GM18499 (cell line): Measurements from ENCODE around the gene COL6A1.

Experiments
- ATAC-seq: cut with Tn5 transposase; IDR thresholded peaks from one replicate; pipeline ENCODE4 v1.9.1; 2021; ENCODE audit warnings: moderate number of reproducible peaks; ENCODE audit not compliant: insufficient read depth, unreplicated experiment

The COL6A1 gene

DNA sequence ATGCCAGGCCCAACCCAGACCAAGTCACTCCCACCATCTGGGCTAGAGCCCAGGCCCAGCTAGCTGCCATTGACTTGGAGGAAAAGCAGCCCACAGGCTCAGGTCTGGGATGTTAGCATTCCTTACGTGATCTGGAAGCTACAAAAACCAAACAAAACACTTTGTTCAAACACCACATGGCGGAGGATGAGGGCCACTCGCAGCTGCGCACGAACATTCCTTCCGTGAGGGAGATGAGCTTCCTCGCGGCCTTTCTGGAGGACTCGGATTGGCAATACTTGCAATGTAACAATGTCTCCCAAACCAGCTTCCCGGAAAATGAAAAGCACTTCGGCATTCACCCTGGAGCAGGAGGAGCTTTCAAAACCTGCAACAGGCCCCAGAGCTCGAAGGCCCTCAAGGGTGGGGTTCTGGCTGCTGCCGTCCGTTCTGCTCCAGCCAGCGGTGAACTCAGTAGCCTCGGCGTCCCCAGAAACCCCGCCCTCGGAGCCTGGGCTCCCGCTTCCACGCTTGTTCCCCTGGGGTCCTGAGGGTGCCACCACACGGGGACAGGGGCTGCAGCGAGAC lies 40.5 kb downstream of the COL6A1 start:
- no peak for ATAC-seq

GRCh38 chr21:46022551-46023525 lies 41.3 kb downstream of the COL6A1 start:
- no peak for ATAC-seq

GRCh38 chr21:46023555-46023954 lies 42.0 kb downstream of the COL6A1 start:
- no peak for ATAC-seq

GRCh38 chr21:46024141-46024540 lies 42.6 kb downstream of the COL6A1 start:
- ATAC-seq, result no peak

DNA sequence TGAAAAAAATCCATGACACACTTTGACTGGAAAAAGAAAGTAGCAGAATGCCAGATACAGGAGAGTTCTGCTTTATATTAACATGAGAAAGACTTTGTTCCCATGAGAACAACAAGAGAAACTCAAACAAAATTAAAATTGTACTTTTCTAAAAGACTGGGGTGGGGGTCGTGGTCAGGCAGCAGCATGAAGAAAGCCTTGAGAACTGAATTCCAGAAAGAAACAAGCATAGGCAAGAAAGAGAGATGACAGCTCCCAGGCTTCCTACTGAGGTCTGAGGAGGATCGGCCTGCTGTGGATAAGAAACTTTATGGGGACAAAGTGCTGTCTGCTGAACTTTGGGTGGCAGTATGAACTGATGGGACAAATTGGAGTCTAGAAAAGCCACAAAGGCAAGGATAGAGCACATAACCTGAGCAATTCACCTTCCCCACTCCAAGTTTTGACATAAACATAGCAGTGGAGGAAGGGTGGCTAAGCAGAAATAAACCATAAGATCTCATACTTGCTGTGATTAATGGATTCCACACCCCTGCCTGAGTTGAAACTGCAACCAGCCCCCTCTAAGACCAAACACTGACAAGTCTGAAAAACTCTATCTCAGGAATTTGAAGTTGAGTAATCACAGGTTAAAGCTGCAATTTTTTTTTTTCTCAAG lies 43.7 kb downstream of the COL6A1 start:
- ATAC-seq, result no peak

- ATAC-seq, result no peak
Measured at GRCh38 chr21:46027851-46028493, 46.4 kb downstream of the COL6A1 start.

DNA sequence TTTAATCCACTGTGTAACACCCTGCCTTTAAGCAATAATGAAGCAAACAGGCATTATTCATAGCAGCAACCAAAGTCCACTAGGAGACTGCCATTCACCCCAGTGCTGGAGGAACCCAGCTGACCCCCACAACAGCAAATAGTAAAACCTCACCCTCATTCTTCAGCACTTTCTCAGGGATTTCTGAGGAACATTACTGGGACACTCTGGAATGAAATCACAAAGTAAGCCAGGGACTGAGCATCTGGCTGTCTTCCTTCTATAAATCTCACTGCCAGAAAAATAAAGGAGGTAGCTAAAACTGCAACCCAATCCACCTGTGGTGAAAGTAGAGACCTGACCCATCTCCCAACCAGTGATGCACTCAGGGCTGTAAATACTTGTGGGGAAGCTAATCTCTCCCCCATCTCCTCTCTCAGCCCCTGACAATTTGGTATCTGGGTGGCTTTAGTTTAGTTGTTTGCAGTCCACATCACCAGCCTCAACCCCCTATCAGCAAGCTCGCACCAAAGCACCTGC lies 47.1 kb downstream of the COL6A1 start:
- no peak for ATAC-seq

GRCh38 chr21:46029186-46029924 lies 47.8 kb downstream of the COL6A1 start:
- ATAC-seq, result no peak

DNA sequence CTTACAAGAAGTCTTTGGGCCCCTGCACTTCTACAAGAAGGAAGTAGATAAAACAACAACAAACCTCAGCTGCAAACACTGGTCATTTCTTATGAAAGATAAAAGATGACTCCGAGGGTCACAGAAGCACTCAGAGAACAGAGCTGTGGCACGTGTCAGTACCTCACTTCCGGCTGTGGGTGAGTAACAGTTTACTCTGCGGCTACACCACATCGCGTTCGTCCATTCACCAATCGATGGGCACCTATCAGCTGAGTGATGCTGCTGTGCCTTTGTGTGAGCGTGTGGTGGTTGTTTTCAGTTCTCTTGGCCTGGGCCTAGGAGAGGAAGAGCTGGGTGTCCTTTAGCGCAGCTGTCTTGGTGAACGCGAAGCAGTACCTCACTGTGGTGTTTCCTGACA lies 49.9 kb downstream of the COL6A1 start:
- ATAC-seq, result no peak

DNA sequence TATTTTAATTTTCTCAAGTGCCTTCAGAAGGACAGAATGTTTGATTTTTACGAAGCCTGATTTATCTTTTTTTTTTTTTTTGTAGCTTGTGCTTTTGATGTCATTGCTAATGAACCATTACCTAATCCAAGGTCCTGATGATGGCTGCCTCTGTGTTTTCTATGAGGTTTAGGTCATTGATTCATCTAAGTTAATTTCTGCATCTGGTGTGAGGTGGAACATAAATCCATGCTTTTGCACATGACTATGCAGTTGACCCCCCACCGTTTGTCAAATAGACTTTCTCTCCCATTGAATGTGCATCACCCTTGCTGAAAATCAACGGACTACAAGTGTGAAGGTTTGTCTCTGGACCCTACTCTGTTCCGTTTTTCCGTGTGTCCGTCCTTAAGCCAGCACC lies 50.5 kb downstream of the COL6A1 start:
- ATAC-seq, result no peak

- no peak for ATAC-seq
Measured at GRCh38 chr21:46033410-46034400, 52.1 kb downstream of the COL6A1 start.

DNA sequence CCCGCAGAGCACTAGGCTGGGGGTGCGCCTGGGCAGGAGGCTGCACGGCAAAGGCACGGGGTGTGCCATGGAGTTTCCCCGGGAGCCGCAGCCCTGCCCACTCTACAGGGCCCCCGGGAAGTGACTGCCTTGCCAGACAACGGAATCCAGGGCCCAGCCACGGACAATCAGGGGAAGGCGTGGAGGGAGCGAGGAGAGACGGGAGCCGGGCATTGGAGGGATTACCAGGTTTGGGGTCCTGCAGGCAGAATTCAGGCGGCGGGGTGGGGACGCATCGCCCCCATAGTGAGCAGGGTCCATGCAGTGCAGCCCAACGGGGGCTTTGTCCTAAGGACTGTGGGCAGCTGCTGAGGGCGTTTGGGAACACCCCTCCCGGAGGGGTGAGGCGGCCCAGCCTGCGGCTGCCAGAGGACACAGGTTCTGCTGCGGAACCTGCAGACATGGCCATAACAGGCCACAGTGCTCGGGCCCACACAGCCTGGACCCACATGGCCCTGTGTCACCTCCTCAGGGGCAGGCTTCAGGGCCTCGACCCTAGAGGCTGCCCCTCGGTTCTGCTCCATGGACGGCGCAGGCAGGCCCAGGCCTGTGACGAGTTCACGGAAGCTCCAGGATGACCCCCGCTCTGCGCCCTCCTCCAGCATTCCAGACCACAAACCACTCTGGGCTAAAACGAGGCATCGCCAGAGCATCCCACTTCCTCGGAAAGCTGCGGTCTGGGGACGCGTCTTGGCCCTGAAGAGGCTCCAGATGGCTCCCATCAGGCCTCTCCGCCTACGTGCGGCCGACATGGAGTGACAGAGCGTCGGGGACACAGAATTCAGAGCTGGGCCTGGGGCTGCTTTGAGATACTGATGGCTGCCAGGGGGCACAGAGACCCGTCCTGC lies 54.5 kb downstream of the COL6A1 start:
- no peak for ATAC-seq

GRCh38 chr21:46036696-46037330 lies 55.2 kb downstream of the COL6A1 start:
- no peak for ATAC-seq

- no peak for ATAC-seq
Measured at GRCh38 chr21:46037331-46038325, 56.1 kb downstream of the COL6A1 start.

DNA sequence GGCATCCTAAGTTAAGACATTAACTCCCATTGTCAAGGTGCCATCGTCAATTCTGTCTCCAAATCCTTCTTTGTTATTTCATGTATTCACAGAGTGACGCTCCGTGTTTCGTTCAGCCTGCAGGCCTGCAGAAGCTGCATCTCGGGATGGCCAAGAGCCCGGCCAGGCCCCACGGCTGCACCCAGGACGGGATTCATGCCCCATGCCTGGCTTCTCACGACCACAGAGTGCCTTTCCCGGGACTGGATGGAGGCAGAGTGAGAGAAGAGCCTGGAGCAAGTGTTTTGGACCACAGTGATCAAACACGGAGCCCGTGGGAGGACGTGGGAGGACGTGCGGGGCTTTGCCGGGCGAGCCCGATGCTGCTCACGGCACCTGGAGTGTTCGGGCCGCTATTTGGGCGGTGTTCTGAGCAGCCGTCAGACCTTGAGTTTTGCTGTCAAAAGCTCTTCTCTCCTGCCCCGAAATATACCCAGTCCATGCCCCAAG lies 56.8 kb downstream of the COL6A1 start:
- ATAC-seq, result no peak

- no peak for ATAC-seq
Measured at GRCh38 chr21:46038871-46039397, 57.4 kb downstream of the COL6A1 start.
